Adrenal gland (tissue), 12 donors: Measurements from ENCODE around the gene CCDC78. TPM values are rescaled to one million over a fixed set of nuclear protein-coding genes. Genes with fewer than 3 reads are reported as not detected.

Experiments
- DNase-seq, 7 donors: peaks; one replicate each; pipeline ENCODE4 v3.0.0-alpha.2; 2019 to 2020
- H3K27ac ChIP-seq, 5 donors: fragments of 200-600 bp; sonication (generic) in 4 of 5; 1 replicate in 3 of 5; 2 replicates in 2 of 5; pipeline versions ENCODE4 v1.5.1 to v1.8.0; 2016 to 2020; ENCODE audit warnings: mild to moderate bottlenecking in 1 of 5
- H3K27me3 ChIP-seq: fragments of 200-600 bp; 2 replicates; pipeline ENCODE4 v1.8.0; 2021
- H3K36me3 ChIP-seq, 2 donors: fragments of 200-600 bp; replicated peaks in 1 of 2; 1 replicate in 1 of 2; 2 replicates in 1 of 2; pipeline versions ENCODE4 v1.5.1 to v1.8.0; 2018 to 2022
- H3K4me1 ChIP-seq, 2 donors: fragments of 200-600 bp; replicated peaks in 1 of 2; 1 replicate in 1 of 2; 2 replicates in 1 of 2; pipeline versions ENCODE4 v1.5.1 to v1.8.0; 2018 to 2021
- H3K4me3 ChIP-seq, 4 donors: fragments of 200-600 bp; sonication (generic) in 3 of 4; one replicate each; pipeline ENCODE4 v1.5.1; 2016 to 2018
- H3K9me3 ChIP-seq, 3 donors: fragments of 200-600 bp; sonication (generic) in 1 of 3; replicated peaks in 1 of 3; 1 replicate in 2 of 3; 2 replicates in 1 of 3; pipeline versions ENCODE4 v1.5.1 to v1.8.0; 2016 to 2021
- CTCF ChIP-seq, 6 experiments: fragments of 450-650 bp in 4 of 6; fragments of 200-600 bp in 2 of 6; sonication (generic) in 1 of 6; IDR thresholded peaks; 1 replicate in 5 of 6; 2 replicates in 1 of 6; pipeline versions ENCODE4 v1.5.1 to v1.8.0; 2016 to 2021; ENCODE audit warnings: antibody characterized with exemption in 6 of 6, mild to moderate bottlenecking in 2 of 6, moderate library complexity in 1 of 6
- POLR2A ChIP-seq, 2 donors: fragments of 450-650 bp; IDR thresholded peaks; one replicate each; pipeline ENCODE4 v1.6.1; 2017; ENCODE audit warnings: antibody characterized with exemption in 2 of 2, mild to moderate bottlenecking in 2 of 2, moderate library complexity in 1 of 2
- WGBS, 4 donors: extraction: QIAGEN DNeasy Blood & Tissue Kit in 2 of 4; methylation state at CpG; one replicate each; pipeline versions ENCODE4 v1.1.5 to v1.1.7; 2013 to 2017; 5-methylcytosine and 5-hydroxymethylcytosine counted together
- intact Hi-C, 2 donors: fragments of 100-400 bp; cut with DNase I; formaldehyde crosslinking; loops; one replicate each; pipeline versions ENCODE4 v1.14.1 to v1.15.0; 2022 to 2023
- polyA plus RNA-seq, 3 donors: library from polyadenylated mRNA; stranded (reverse); fragments of 200-250 nt in 2 of 3; fragments of 350-450 nt in 1 of 3; fragmentation: Illumina TruSeq in 1 of 3; extraction: RNeasy Lipid Tissue Mini Kit (QIAGEN cat#74804) in 1 of 3; gene quantifications; one replicate each; pipeline ENCODE4 v1.2.3, GENCODE V29; 2013 to 2014
- total RNA-seq, 9 donors: library from RNA; depleted of rRNA in 4 of 9; stranded (reverse); fragments of >200 nt in 4 of 9; fragments of 120-200 nt in 1 of 9; fragmentation: NEBNext Ultra II Directional in 1 of 9; extraction: Animal tissue kit (Norgen Biotek cat#: 25700) in 1 of 9; gene quantifications; one replicate each; pipeline versions ENCODE4 v1.1.0 to v1.2.4, GENCODE V29; 2013 to 2023
- donor health status: healthy with polysubstance abuse.
- donor health status: Bipolar disorder and iron deficiency.
- donor health status: DM: yes; HTN: yes; CAD: no.
- donor health status: DM: no; HTN: no; CAD: no.
- donor health status: DM: no; HTN: no; CAD: no.
- donor health status: DM: yes; HTN: yes; CAD: no.

CCDC78 gene
- total and polyA plus RNA-seq, 12 donors: 0.17 to 49.9 (median 0.85) TPM; not detected in 2

GRCh38 chr16:741986-742629 is 15.9 kb upstream of the CCDC78 start:
- no peaks in the 10 kb centered on the region for H3K27me3 ChIP-seq
- DNase-seq: peak in 1 of 7 donors; percentile 6
- 81 to 88% (median 83%) methylated on average over 12 to 15 of the region's 15 CpGs for WGBS, 4 donors
- TF ChIP-seq CTCF (IDR thresholded peaks at IDR 0.05) (no peak), POLR2A (IDR thresholded peaks at IDR 0.05) (no peak)
- no peak overlapping the region for H3K27ac ChIP-seq
- peaks cover 12% of the 10 kb centered on the region in 2 donors for H3K4me1 ChIP-seq
- no peaks in the 10 kb centered on the region for H3K9me3 ChIP-seq
- intact Hi-C loops: no loop called here
- peaks cover 0 to 2% of the 10 kb centered on the region in 2 donors for H3K36me3 ChIP-seq
- no peak overlapping the region for H3K4me3 ChIP-seq

- H3K27ac ChIP-seq: peak within 1 kb of the TSS in 3 of 5 donors; percentile 37 to 55 (median 43)
- peak; percentile 86 to 93 (median 90) for DNase-seq
- TF ChIP-seq POLR2A (IDR thresholded peaks at IDR 0.05) (peak in 1 of 2 donors; percentile 63), CTCF (IDR thresholded peaks at IDR 0.05) (peak; percentile 43 to 96 (median 77))
- intact Hi-C loops: no loop called here
- H3K27me3 ChIP-seq: no peaks in the 10 kb centered on the region
- H3K4me3 ChIP-seq: peak within 1 kb of the TSS; percentile 12 to 93 (median 60)
- WGBS, 4 donors: 1 to 3% (median 1%) methylated on average over 11 to 79 of the region's 79 CpGs
- no peaks in the 10 kb centered on the region for H3K9me3 ChIP-seq
- peaks cover 12% of the 10 kb centered on the region in 2 donors for H3K4me1 ChIP-seq
- H3K36me3 ChIP-seq: peaks cover 0 to 14% of the 10 kb centered on the region in 2 donors
Measured at GRCh38 chr16:740764-741505, 14.7 kb upstream of the CCDC78 start, which contains the start of gene CIAO3. TSS of gene CIAO3 (minus strand) at chr16:740997. CDS start at chr16:740985, 12 bp downstream.

- intact Hi-C loops: no loop called here
- WGBS, 4 donors: 0 to 1% methylated on average over 19 to 22 of the region's 22 CpGs; no CpG with 5 or more reads in 2 of the 4 donors
- H3K27ac ChIP-seq: peak overlapping the region in 3 of 5 donors; percentile 37 to 55 (median 43)
- H3K36me3 ChIP-seq: peaks cover 0 to 19% of the 10 kb centered on the region in 2 donors
- TF ChIP-seq POLR2A (IDR thresholded peaks at IDR 0.05) (no peak), CTCF (IDR thresholded peaks at IDR 0.05) (no peak)
- H3K4me1 ChIP-seq: peaks cover 12% of the 10 kb centered on the region in 2 donors
- no peaks in the 10 kb centered on the region for H3K9me3 ChIP-seq
- H3K27me3 ChIP-seq: no peaks in the 10 kb centered on the region
- DNase-seq: no peak
- peak overlapping the region; percentile 12 to 93 (median 60) for H3K4me3 ChIP-seq
Measured at GRCh38 chr16:740459-740763, 14.2 kb upstream of the CCDC78 start.
